ENCODE data around the gene PRPF31. TPM values are rescaled to one million over a fixed set of nuclear protein-coding genes. Genes with fewer than 3 reads are reported as not detected.

The PRPF31 gene
- total RNA-seq, 4 donors from 2014 or later, result 51.6 to 67.1 (median 53.8) TPM

GRCh38 chr19:54180691-54181091 lies 65.1 kb downstream of the PRPF31 start:
- peaks cover 0 to 56% of the 10 kb centered on the region in 2 donors for H3K36me3 ChIP-seq
- H3K27me3 ChIP-seq, result no peaks in the 10 kb centered on the region
- no peak for ATAC-seq
- no peak overlapping the region for H3K27ac ChIP-seq
- H3K4me1 ChIP-seq, result no peaks in the 10 kb centered on the region
- 95% methylated on average over 13 of the region's 37 CpGs; no CpG with 5 or more reads in 1 of the 2 donors for WGBS, 2 donors (ENCODE audit: low coverage in 1 of 2)
- TF ChIP-seq POLR2A (IDR thresholded peaks at IDR 0.05), result no peak
- no peak for TF ChIP-seq POLR2AphosphoS5 (IDR thresholded peaks at IDR 0.05)
- TF ChIP-seq EP300 (IDR thresholded peaks at IDR 0.05), result no peak
- no peak for TF ChIP-seq CTCF (IDR thresholded peaks at IDR 0.05)
- no peak overlapping the region for H3K4me3 ChIP-seq
- H3K9me3 ChIP-seq, result no peaks in the 10 kb centered on the region

Other genes with a start within 250 kb of the PRPF31 start
- gene MYADM, start 247.9 kb upstream of the PRPF31 start, total RNA-seq, result 100 to 1,000 TPM; 103 to 355 (median 140) TPM
- gene PRKCG, start 233.6 kb upstream of the PRPF31 start, total RNA-seq, result not detected
- not detected for gene CACNG7, start 206.5 kb upstream of the PRPF31 start, total RNA-seq
- under 1 TPM in 2 of 4 donors, not detected in 2; 0.04 to 0.16 TPM for gene CACNG8, start 152.8 kb upstream of the PRPF31 start, total RNA-seq
- not detected for gene CACNG6, start 124.1 kb upstream of the PRPF31 start, total RNA-seq
- not detected for gene VSTM1, start 51.9 kb upstream of the PRPF31 start, total RNA-seq
- not detected for gene TARM1, start 34.4 kb upstream of the PRPF31 start, total RNA-seq
- gene OSCAR, start 15.0 kb upstream of the PRPF31 start, total RNA-seq, result 1 to 10 TPM in 3 of 4 donors, not detected in 1; 1.2 to 2.4 (median 2.1) TPM
- gene NDUFA3, start 12.9 kb upstream of the PRPF31 start, total RNA-seq, result 10 to 100 TPM; 14.2 to 37.7 (median 21.5) TPM
- 10 to 100 TPM; 12.5 to 20.9 (median 15.2) TPM for gene TFPT, start 97 bp upstream of the PRPF31 start, total RNA-seq
- 10 to 100 TPM; 14.7 to 32.4 (median 23.1) TPM for gene CNOT3, start 22.0 kb downstream of the PRPF31 start, total RNA-seq
- gene LENG1, start 44.0 kb downstream of the PRPF31 start, total RNA-seq, result 10 to 100 TPM in 3 of 4 donors, 1 to 10 TPM in 1; 8.2 to 12.8 (median 11.1) TPM
- gene TMC4, start 57.4 kb downstream of the PRPF31 start, total RNA-seq, result 1 to 10 TPM in 1 of 4 donors, under 1 TPM in 2, not detected in 1; 0.16 to 3.1 (median 0.31) TPM
- 10 to 100 TPM; 28.4 to 64.3 (median 36.5) TPM for gene MBOAT7, start 73.8 kb downstream of the PRPF31 start, total RNA-seq
- gene TSEN34, start 75.6 kb downstream of the PRPF31 start, total RNA-seq, result 10 to 100 TPM; 57.4 to 73.2 (median 69.8) TPM
- gene RPS9, start 85.1 kb downstream of the PRPF31 start, total RNA-seq, result 1,000 to 10,000 TPM; 1,142 to 2,786 (median 1,584) TPM
- gene LILRB3, start 107.3 kb downstream of the PRPF31 start, total RNA-seq, result 10 to 100 TPM in 3 of 4 donors, 1 to 10 TPM in 1; 6.8 to 29.9 (median 21.3) TPM
- 1 to 10 TPM in 3 of 4 donors, under 1 TPM in 1; 0.31 to 4.2 (median 2.2) TPM for gene LILRA6, start 127.0 kb downstream of the PRPF31 start, total RNA-seq
- gene LILRB5, start 141.5 kb downstream of the PRPF31 start, total RNA-seq, result 10 to 100 TPM; 12.5 to 17.5 (median 15.1) TPM
- 1 to 10 TPM in 3 of 4 donors, under 1 TPM in 1; 0.93 to 5.0 (median 1.9) TPM for gene LILRB2, start 165.4 kb downstream of the PRPF31 start, total RNA-seq
- 1 to 10 TPM in 3 of 4 donors, not detected in 1; 2.7 to 8.6 (median 2.8) TPM for gene LILRA5, start 197.4 kb downstream of the PRPF31 start, total RNA-seq
- not detected for gene LILRA4, start 223.4 kb downstream of the PRPF31 start, total RNA-seq
- 10 to 100 TPM in 2 of 4 donors, 1 to 10 TPM in 2; 4.8 to 22.5 (median 8.3) TPM for gene LAIR1, start 249.2 kb downstream of the PRPF31 start, total RNA-seq